Measurements from ENCODE around the gene ATG9B. TPM values are rescaled to one million over a fixed set of nuclear protein-coding genes. Genes with fewer than 3 reads are reported as not detected.

The ATG9B gene, protein sequence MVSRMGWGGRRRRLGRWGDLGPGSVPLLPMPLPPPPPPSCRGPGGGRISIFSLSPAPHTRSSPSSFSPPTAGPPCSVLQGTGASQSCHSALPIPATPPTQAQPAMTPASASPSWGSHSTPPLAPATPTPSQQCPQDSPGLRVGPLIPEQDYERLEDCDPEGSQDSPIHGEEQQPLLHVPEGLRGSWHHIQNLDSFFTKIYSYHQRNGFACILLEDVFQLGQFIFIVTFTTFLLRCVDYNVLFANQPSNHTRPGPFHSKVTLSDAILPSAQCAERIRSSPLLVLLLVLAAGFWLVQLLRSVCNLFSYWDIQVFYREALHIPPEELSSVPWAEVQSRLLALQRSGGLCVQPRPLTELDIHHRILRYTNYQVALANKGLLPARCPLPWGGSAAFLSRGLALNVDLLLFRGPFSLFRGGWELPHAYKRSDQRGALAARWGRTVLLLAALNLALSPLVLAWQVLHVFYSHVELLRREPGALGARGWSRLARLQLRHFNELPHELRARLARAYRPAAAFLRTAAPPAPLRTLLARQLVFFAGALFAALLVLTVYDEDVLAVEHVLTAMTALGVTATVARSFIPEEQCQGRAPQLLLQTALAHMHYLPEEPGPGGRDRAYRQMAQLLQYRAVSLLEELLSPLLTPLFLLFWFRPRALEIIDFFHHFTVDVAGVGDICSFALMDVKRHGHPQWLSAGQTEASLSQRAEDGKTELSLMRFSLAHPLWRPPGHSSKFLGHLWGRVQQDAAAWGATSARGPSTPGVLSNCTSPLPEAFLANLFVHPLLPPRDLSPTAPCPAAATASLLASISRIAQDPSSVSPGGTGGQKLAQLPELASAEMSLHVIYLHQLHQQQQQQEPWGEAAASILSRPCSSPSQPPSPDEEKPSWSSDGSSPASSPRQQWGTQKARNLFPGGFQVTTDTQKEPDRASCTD
- total RNA-seq: 100 to 1,000 TPM in 2 of 4 donors, 10 to 100 TPM in 2; 27.0 to 195 (median 122) TPM

GRCh38 chr7:151024435-151025056, at the start of gene ATG9B:
ATG9B (minus strand) TSS chr7:151024494; CDS start chr7:151024423, 71 bp downstream.
- Histone ChIP-seq H3K4me3 (no peak within 1 kb of the TSS), H3K27ac (no peak within 1 kb of the TSS), H3K27me3 (peaks cover 15% of the 10 kb centered on the region), H3K36me3 (no peaks in the 10 kb centered on the region), H3K4me1 (peaks cover 23% of the 10 kb centered on the region), H3K9me3 (no peaks in the 10 kb centered on the region)
- WGBS: 70% methylated on average over 4 of the region's 4 CpGs
- no peak for DNase-seq (ENCODE audit: low spot score in 2 of 2)
- no peak for TF ChIP-seq POLR2AphosphoS5 (IDR thresholded peaks at IDR 0.05)
- TF ChIP-seq EP300 (IDR thresholded peaks at IDR 0.05): no peak
- no peak for TF ChIP-seq POLR2A (IDR thresholded peaks at IDR 0.05)
- TF ChIP-seq, protein P1, sequence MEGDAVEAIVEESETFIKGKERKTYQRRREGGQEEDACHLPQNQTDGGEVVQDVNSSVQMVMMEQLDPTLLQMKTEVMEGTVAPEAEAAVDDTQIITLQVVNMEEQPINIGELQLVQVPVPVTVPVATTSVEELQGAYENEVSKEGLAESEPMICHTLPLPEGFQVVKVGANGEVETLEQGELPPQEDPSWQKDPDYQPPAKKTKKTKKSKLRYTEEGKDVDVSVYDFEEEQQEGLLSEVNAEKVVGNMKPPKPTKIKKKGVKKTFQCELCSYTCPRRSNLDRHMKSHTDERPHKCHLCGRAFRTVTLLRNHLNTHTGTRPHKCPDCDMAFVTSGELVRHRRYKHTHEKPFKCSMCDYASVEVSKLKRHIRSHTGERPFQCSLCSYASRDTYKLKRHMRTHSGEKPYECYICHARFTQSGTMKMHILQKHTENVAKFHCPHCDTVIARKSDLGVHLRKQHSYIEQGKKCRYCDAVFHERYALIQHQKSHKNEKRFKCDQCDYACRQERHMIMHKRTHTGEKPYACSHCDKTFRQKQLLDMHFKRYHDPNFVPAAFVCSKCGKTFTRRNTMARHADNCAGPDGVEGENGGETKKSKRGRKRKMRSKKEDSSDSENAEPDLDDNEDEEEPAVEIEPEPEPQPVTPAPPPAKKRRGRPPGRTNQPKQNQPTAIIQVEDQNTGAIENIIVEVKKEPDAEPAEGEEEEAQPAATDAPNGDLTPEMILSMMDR (IDR thresholded peaks at IDR 0.05): no peak

- no peak for TF ChIP-seq POLR2AphosphoS5 (IDR thresholded peaks at IDR 0.05)
- WGBS: 90% methylated on average over 1 of the region's 17 CpGs
- DNase-seq (ENCODE audit: low spot score in 2 of 2): no peak
- Histone ChIP-seq H3K27ac (no peak overlapping the region), H3K4me3 (no peak overlapping the region), H3K4me1 (peaks cover 25% of the 10 kb centered on the region), H3K27me3 (no peaks in the 10 kb centered on the region), H3K36me3 (peaks cover 88% of the 10 kb centered on the region), H3K9me3 (no peaks in the 10 kb centered on the region)
These were observed 49.7 kb upstream of the ATG9B start for GRCh38 chr7:151073990-151074389.

- TF ChIP-seq POLR2AphosphoS5 (IDR thresholded peaks at IDR 0.05) (no peak), EP300 (IDR thresholded peaks at IDR 0.05) (no peak), POLR2A (IDR thresholded peaks at IDR 0.05) (no peak)
- TF ChIP-seq, protein P1 (IDR thresholded peaks at IDR 0.05): no peak
- H3K27me3 ChIP-seq: no peaks in the 10 kb centered on the region
- H3K4me3 ChIP-seq: no peak overlapping the region
- H3K9me3 ChIP-seq: no peaks in the 10 kb centered on the region
- 92% methylated on average over 27 of the region's 39 CpGs for WGBS
- H3K4me1 ChIP-seq: no peaks in the 10 kb centered on the region
- H3K27ac ChIP-seq: no peak overlapping the region
- H3K36me3 ChIP-seq: peaks cover 99% of the 10 kb centered on the region
- DNase-seq (ENCODE audit: low spot score in 2 of 2): no peak
These were observed 47.0 kb upstream of the ATG9B start for GRCh38 chr7:151071032-151071866.

DNA sequence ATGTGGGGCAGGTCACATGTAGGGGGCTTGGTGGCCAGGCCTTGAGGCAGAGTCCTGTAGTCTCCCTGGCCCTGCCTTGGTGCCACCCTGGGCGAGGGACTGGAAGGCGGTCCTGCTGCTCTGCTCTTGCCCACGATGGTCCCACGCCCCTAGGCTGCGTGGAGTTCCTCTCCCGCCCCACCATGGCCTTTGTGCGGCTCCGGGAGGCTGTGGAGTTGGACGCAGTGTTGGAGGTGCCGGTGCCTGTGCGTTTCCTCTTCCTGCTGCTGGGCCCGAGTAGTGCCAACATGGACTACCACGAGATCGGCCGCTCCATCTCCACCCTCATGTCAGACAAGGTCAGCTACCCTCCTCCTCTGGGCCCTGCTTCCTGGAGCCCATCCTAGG, 46.3 kb upstream of the ATG9B start:
- Histone ChIP-seq H3K27me3 (no peaks in the 10 kb centered on the region), H3K4me1 (no peaks in the 10 kb centered on the region), H3K27ac (no peak overlapping the region), H3K36me3 (peaks cover 99% of the 10 kb centered on the region), H3K4me3 (no peak overlapping the region), H3K9me3 (no peaks in the 10 kb centered on the region)
- TF ChIP-seq POLR2A (IDR thresholded peaks at IDR 0.05) (no peak), EP300 (IDR thresholded peaks at IDR 0.05) (no peak), POLR2AphosphoS5 (IDR thresholded peaks at IDR 0.05) (no peak)
- TF ChIP-seq, protein P1 (IDR thresholded peaks at IDR 0.05): no peak
- DNase-seq (ENCODE audit: low spot score in 2 of 2): no peak
- 85% methylated on average over 3 of the region's 15 CpGs for WGBS

Measured in suprapubic skin (tissue), 4 donors.